ENCODE results near the gene CEP76.

Gene CEP76

GRCh38 chr18:12656938-12657683 lies 45.4 kb downstream of the CEP76 start:
- ATAC-seq (ENCODE audit: insufficient read depth, low read depth): no peak
- Histone ChIP-seq H3K4me2 (ENCODE audit: insufficient read depth, low read length) (no peak overlapping the region), H3K27me3 (ENCODE audit: insufficient read depth, low read length, poor library complexity) (no peaks in the 10 kb centered on the region), H3K36me3 (ENCODE audit: insufficient read depth, low read length) (no peaks in the 10 kb centered on the region), H4K20me1 (ENCODE audit: insufficient read depth, low read length) (no peaks in the 10 kb centered on the region), H3K27ac (ENCODE audit: low read length) (no peak overlapping the region), H3K4me3 (ENCODE audit: low read depth in 1 of 2, low read length in 2 of 2) (no peak overlapping the region), H3K79me2 (ENCODE audit: insufficient read depth, low read length) (no peaks in the 10 kb centered on the region), H3K9me3 (ENCODE audit: insufficient read depth, low read length, severe bottlenecking) (no peaks in the 10 kb centered on the region), H3K9ac (ENCODE audit: low read depth, low read length) (no peak overlapping the region), H2AFZ (ENCODE audit: low read depth, low read length) (no peak overlapping the region), H3K4me1 (ENCODE audit: insufficient read depth, low read length) (peaks cover 11% of the 10 kb centered on the region)
- DNase-seq: no peak
- TF ChIP-seq EZH2 (IDR thresholded peaks at IDR 0.05; ENCODE audit: borderline replicate concordance, low read depth, low read length, severe bottlenecking): no peak
- TF ChIP-seq, protein P1, sequence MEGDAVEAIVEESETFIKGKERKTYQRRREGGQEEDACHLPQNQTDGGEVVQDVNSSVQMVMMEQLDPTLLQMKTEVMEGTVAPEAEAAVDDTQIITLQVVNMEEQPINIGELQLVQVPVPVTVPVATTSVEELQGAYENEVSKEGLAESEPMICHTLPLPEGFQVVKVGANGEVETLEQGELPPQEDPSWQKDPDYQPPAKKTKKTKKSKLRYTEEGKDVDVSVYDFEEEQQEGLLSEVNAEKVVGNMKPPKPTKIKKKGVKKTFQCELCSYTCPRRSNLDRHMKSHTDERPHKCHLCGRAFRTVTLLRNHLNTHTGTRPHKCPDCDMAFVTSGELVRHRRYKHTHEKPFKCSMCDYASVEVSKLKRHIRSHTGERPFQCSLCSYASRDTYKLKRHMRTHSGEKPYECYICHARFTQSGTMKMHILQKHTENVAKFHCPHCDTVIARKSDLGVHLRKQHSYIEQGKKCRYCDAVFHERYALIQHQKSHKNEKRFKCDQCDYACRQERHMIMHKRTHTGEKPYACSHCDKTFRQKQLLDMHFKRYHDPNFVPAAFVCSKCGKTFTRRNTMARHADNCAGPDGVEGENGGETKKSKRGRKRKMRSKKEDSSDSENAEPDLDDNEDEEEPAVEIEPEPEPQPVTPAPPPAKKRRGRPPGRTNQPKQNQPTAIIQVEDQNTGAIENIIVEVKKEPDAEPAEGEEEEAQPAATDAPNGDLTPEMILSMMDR (IDR thresholded peaks at IDR 0.05; ENCODE audit: borderline replicate concordance, extremely low read depth, low read length, poor library complexity, severe bottlenecking): no peak

GRCh38 chr18:12656605-12656937 lies 46.0 kb downstream of the CEP76 start:
- Histone ChIP-seq H2AFZ (ENCODE audit: low read depth, low read length) (no peak overlapping the region), H3K9ac (ENCODE audit: low read depth, low read length) (no peak overlapping the region)
- no peak for DNase-seq

GRCh38 chr18:12654971-12655370 lies 47.6 kb downstream of the CEP76 start:
- Histone ChIP-seq H3K4me3 (ENCODE audit: low read depth in 1 of 2, low read length in 2 of 2) (no peak overlapping the region), H2AFZ (ENCODE audit: low read depth, low read length) (no peak overlapping the region), H3K9me3 (ENCODE audit: insufficient read depth, low read length, severe bottlenecking) (no peaks in the 10 kb centered on the region), H3K27ac (ENCODE audit: low read length) (no peak overlapping the region), H3K36me3 (ENCODE audit: insufficient read depth, low read length) (no peaks in the 10 kb centered on the region), H4K20me1 (ENCODE audit: insufficient read depth, low read length) (no peaks in the 10 kb centered on the region), H3K79me2 (ENCODE audit: insufficient read depth, low read length) (no peaks in the 10 kb centered on the region), H3K9ac (ENCODE audit: low read depth, low read length) (no peak overlapping the region), H3K27me3 (ENCODE audit: insufficient read depth, low read length, poor library complexity) (no peaks in the 10 kb centered on the region), H3K4me2 (ENCODE audit: insufficient read depth, low read length) (no peak overlapping the region), H3K4me1 (ENCODE audit: insufficient read depth, low read length) (peaks cover 11% of the 10 kb centered on the region)
- no peak for TF ChIP-seq EZH2 (IDR thresholded peaks at IDR 0.05; ENCODE audit: borderline replicate concordance, low read depth, low read length, severe bottlenecking)
- TF ChIP-seq, protein P1 (IDR thresholded peaks at IDR 0.05; ENCODE audit: borderline replicate concordance, extremely low read depth, low read length, poor library complexity, severe bottlenecking): no peak
- no peak for DNase-seq
- no peak for ATAC-seq (ENCODE audit: insufficient read depth, low read depth)

More at GRCh38 chr18:12656605-12656937, 46.0 kb downstream of the CEP76 start:
- no peaks in the 10 kb centered on the region for H3K79me2 ChIP-seq (ENCODE audit: insufficient read depth, low read length)
- TF ChIP-seq, protein P1 (IDR thresholded peaks at IDR 0.05; ENCODE audit: borderline replicate concordance, extremely low read depth, low read length, poor library complexity, severe bottlenecking): no peak
- no peak for TF ChIP-seq EZH2 (IDR thresholded peaks at IDR 0.05; ENCODE audit: borderline replicate concordance, low read depth, low read length, severe bottlenecking)
- H3K9me3 ChIP-seq (ENCODE audit: insufficient read depth, low read length, severe bottlenecking): no peaks in the 10 kb centered on the region
- H3K4me3 ChIP-seq (ENCODE audit: low read depth in 1 of 2, low read length in 2 of 2): no peak overlapping the region
- H3K27ac ChIP-seq (ENCODE audit: low read length): no peak overlapping the region
- H3K27me3 ChIP-seq (ENCODE audit: insufficient read depth, low read length, poor library complexity): no peaks in the 10 kb centered on the region
- peaks cover 11% of the 10 kb centered on the region for H3K4me1 ChIP-seq (ENCODE audit: insufficient read depth, low read length)
- no peak for ATAC-seq (ENCODE audit: insufficient read depth, low read depth)
- H3K4me2 ChIP-seq (ENCODE audit: insufficient read depth, low read length): no peak overlapping the region
- no peaks in the 10 kb centered on the region for H3K36me3 ChIP-seq (ENCODE audit: insufficient read depth, low read length)
- H4K20me1 ChIP-seq (ENCODE audit: insufficient read depth, low read length): no peaks in the 10 kb centered on the region

Measured in DND-41 (cell line).